NB4 (cell line): ENCODE data around the gene FRYL.

Experiments
- DNase-seq: peaks from one replicate; pipeline ENCODE4 v3.0.0; 2010; ENCODE audit warnings: low read depth
- H3K4me3 ChIP-seq: one replicate; pipeline ENCODE4 v1.5.1; 2011; ENCODE audit warnings: mild to moderate bottlenecking, low read depth, low read length, moderate library complexity
- MYC ChIP-seq: IDR thresholded peaks from 2 replicates; pipeline ENCODE4 v1.6.1; 2011; ENCODE audit warnings: low read depth, low read length
- POLR2A ChIP-seq: IDR thresholded peaks from 2 replicates; pipeline ENCODE4 v1.6.1; 2011; ENCODE audit warnings: mild to moderate bottlenecking; ENCODE audit not compliant: insufficient read length; ENCODE audit errors: extremely low read depth
- TF ChIP-seq, protein P1 (sequence below): IDR thresholded peaks from 2 replicates; pipeline ENCODE4 v1.6.1; 2011; ENCODE audit warnings: low read depth, low read length
- TF ChIP-seq, protein P2 (sequence below): IDR thresholded peaks from one replicate; pipeline ENCODE4 v1.5.1; 2012; ENCODE audit warnings: low read depth, low read length

FRYL gene

DNA sequence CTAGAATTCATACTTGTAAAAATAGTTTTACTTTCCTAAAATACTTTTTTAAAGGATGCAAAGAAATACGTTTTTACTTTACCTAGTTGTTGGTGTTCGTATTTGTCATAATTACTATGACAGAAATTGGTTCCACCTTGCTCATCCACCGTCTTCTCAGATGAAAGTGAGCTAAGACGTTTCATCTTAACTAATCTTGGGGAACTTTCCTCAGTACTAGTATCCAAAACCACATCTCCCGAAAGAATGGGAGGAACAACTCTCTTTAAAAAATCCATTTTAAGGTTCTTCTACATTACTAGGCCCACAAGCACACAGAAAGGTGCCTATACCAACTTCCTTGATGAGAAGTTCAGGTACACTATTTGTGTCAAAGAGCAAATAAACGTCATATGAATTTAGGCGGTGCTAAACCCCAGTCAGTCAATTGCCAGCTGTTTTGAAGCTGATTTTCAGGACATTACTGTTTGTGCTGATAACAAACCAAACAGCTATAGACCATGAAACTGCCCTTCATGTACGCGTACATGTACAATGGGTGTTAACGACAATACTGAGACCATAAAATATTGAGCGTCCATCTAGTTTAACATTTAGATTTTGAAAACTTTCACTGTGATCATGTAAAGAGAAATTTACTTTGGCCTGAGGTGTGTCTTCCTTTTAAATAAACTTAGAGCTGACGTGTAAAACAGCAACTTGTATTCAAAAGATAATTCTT is 99.1 kb downstream of the FRYL start:
- TF ChIP-seq POLR2A, result no peak
- TF ChIP-seq, protein P1, sequence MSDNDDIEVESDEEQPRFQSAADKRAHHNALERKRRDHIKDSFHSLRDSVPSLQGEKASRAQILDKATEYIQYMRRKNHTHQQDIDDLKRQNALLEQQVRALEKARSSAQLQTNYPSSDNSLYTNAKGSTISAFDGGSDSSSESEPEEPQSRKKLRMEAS, result no peak
- TF ChIP-seq, protein P2, sequence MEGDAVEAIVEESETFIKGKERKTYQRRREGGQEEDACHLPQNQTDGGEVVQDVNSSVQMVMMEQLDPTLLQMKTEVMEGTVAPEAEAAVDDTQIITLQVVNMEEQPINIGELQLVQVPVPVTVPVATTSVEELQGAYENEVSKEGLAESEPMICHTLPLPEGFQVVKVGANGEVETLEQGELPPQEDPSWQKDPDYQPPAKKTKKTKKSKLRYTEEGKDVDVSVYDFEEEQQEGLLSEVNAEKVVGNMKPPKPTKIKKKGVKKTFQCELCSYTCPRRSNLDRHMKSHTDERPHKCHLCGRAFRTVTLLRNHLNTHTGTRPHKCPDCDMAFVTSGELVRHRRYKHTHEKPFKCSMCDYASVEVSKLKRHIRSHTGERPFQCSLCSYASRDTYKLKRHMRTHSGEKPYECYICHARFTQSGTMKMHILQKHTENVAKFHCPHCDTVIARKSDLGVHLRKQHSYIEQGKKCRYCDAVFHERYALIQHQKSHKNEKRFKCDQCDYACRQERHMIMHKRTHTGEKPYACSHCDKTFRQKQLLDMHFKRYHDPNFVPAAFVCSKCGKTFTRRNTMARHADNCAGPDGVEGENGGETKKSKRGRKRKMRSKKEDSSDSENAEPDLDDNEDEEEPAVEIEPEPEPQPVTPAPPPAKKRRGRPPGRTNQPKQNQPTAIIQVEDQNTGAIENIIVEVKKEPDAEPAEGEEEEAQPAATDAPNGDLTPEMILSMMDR, result no peak
- TF ChIP-seq MYC, result no peak
- H3K4me3 ChIP-seq, result no peak overlapping the region
- no peak for DNase-seq

DNA sequence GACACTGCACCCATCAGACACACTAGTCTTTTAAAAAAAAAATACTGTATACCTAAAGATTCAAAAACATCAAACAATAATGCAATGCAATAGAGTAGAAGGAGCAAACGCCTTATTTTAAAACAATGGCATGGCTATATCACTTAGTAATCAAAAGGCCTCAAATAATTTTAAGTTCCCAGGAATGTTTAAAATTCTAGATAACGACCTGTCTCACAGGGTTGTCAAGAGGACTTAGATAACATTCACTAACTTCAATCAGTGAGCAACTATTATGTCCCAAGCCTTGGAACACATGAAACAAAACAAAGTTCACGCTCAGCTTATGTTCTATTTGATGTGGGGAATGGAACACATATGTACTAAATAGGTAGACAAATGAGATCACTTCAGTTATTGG is 106.5 kb downstream of the FRYL start:
- no peak for DNase-seq
- H3K4me3 ChIP-seq, result no peak overlapping the region
- TF ChIP-seq, protein P1, result no peak
- TF ChIP-seq, protein P2, result no peak
- TF ChIP-seq MYC, result no peak

DNA sequence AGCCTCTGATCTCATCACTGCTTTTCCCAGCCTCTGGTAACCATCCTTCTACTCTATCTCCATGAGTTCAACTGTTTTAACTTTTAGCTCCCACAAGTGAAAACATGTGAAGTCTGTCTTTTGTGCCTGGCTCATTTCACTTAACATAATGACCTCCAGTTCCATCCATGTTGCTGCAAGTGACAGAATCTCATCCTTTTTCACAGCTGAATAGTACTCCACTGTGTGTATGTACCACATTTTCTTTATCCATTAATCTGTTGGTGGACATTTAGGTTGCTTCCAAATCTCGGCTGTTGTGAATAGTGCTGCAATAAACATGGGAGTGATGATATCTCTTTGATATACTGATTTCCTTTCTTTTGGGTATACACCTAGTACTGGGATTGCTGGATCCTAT is 109.5 kb downstream of the FRYL start:
- TF ChIP-seq, protein P2, result no peak
- TF ChIP-seq, protein P1, result no peak
- no peak for TF ChIP-seq POLR2A
- TF ChIP-seq MYC, result no peak
- no peak for DNase-seq

DNA sequence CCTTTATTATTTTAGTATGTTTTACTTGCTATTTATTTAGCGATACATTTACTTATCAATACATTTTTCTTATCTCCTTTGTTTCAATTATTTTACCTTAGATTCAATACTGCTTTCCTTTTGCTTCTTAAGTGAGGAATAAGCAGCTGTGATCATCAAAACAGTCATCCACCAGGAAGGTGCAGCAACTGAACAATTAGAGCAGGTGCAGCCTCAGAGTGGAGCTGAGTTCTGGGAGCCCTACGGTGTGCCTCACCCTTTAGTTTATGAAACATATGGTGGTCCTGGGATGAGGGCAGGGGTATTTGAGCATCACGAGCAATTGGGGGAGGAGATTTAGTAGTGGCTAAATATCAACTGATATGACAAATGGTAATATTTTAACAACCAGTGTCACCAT is 111.0 kb downstream of the FRYL start:
- DNase-seq, result no peak
- H3K4me3 ChIP-seq, result no peak overlapping the region
- TF ChIP-seq POLR2A (no peak), MYC (no peak)
- TF ChIP-seq, protein P1, result no peak
- TF ChIP-seq, protein P2, result no peak

More for the DNA sequence above, 109.5 kb downstream of the FRYL start:
- no peak overlapping the region for H3K4me3 ChIP-seq

DNA sequence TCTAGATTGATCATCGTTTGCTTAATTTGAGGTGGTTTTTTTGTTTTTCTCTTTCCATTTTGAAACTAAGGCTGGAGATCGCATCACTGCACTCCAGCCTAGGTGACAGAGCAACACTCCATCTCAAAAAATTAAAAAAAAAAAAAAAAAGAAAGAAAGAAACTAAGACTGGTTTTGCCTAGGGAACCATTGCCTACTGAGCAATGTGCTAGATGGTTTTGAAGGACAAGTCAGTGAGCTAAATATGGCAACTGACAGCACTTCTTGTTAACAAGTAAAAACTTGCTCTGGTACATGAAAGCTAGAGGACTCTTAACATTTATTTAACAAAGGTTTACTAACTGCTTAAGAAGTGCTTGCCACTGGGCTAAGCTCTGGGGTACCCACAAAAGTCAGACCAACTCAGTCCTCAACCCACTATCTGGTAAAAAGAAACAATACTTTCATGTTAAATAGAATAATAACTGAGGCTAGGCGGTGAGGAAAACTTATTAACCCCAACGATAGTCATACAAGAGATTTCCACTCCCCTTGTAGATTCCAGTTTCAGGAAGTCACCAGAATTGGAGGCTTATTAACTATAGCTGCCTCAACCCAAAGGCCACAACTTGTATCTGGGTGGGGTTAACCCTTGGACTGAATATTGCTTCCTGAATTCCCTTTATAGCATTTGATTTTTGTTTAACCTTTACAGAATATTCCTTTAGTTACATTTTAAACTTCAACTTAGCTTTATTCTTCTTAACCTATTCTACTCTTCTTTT is 111.6 kb downstream of the FRYL start:
- DNase-seq, result no peak
- TF ChIP-seq POLR2A, result no peak
- H3K4me3 ChIP-seq, result no peak overlapping the region

DNA sequence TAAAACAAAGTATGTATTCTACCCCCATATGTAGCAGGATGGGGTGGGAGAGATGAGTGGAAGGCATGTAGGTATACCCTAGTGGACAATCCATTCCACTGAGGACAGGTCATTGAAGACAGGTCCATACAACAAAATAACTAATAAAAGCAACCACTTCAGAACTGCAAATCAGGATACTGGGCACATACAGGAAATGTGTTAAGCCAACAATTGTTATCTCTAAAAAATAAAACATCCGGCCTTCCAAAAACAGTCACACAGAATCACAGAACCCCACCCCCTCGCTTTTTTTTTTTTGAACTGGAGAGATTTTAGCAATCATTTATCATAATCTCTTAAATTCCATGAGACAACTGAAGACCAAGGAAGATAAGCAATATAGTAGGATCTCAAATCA is 112.9 kb downstream of the FRYL start:
- DNase-seq, result no peak
- TF ChIP-seq, protein P1, result no peak
- TF ChIP-seq MYC (no peak), POLR2A (no peak)
- TF ChIP-seq, protein P2, result no peak

More for the DNA sequence above, 112.9 kb downstream of the FRYL start:
- H3K4me3 ChIP-seq, result no peak overlapping the region
